Gastrocnemius medialis (tissue), 4 donors: ENCODE measurements around the gene CHERP. TPM values are rescaled to one million over a fixed set of nuclear protein-coding genes. Genes with fewer than 3 reads are reported as not detected.
"Not testable (repeated sequence)": the region's sequence is repeated elsewhere in the genome, so short reads cannot be mapped to it uniquely, and the experiment has no call there.

Experiments used
- ATAC-seq, 2 donors: fragments of 150-250 bp; one replicate each; pipeline ENCODE4 v1.9.1; 2016
- DNase-seq, 2 donors: peaks; one replicate each; pipeline ENCODE4 v3.0.0-alpha.2; 2019
- H3K27ac ChIP-seq, 4 donors: fragments of 200-600 bp; sonication (generic); 1 replicate in 1 of 4; 2 replicates in 3 of 4; pipeline ENCODE4 v1.5.1; 2016 to 2018; ENCODE audit warnings: mild to moderate bottlenecking in 2 of 4, moderate library complexity in 1 of 4
- H3K27me3 ChIP-seq, 3 donors: fragments of 200-600 bp; sonication (generic) in 2 of 3; 1 replicate in 1 of 3; 2 replicates in 2 of 3; pipeline versions ENCODE4 v1.5.1 to v1.6.0; 2016 to 2019; ENCODE audit warnings: mild to moderate bottlenecking in 1 of 3, moderate library complexity in 1 of 3
- H3K36me3 ChIP-seq, 2 donors: fragments of 200-600 bp; sonication (generic) in 1 of 2; one replicate each; pipeline ENCODE4 v1.5.1; 2017 to 2018
- H3K4me1 ChIP-seq, 2 donors: fragments of 200-600 bp; sonication (generic) in 1 of 2; one replicate each; pipeline ENCODE4 v1.5.1; 2016 to 2017; ENCODE audit warnings: mild to moderate bottlenecking in 2 of 2
- H3K4me3 ChIP-seq, 4 donors: fragments of 200-600 bp; sonication (generic) in 3 of 4; 1 replicate in 1 of 4; 2 replicates in 3 of 4; pipeline ENCODE4 v1.5.1; 2016 to 2019; ENCODE audit warnings: mild to moderate bottlenecking in 2 of 4
- H3K9me3 ChIP-seq, 3 donors: fragments of 200-600 bp; sonication (generic) in 2 of 3; 1 replicate in 1 of 3; 2 replicates in 2 of 3; pipeline ENCODE4 v1.5.1; 2016 to 2019
- POLR2A ChIP-seq, 2 donors: fragments of 450-650 bp; IDR thresholded peaks; one replicate each; pipeline ENCODE4 v1.6.1; 2017; ENCODE audit warnings: antibody characterized with exemption in 2 of 2, mild to moderate bottlenecking in 2 of 2, moderate library complexity in 2 of 2
- in situ Hi-C, 4 donors: fragments of 200-750 bp; cut with MboI; loops; one replicate each; pipeline versions ENCODE4 v1.15.0 to v1.8.0; 2017; ENCODE audit warnings: low sequenced_read_pairs in 4 of 4
- intact Hi-C: fragments of 100-400 bp; cut with DNase I; formaldehyde crosslinking; loops from one replicate; pipeline ENCODE4 v1.15.1; 2023; ENCODE audit warnings: low total_unique reads
- total RNA-seq, 4 donors: library from RNA; depleted of rRNA; stranded (reverse); fragments of >200 nt; gene quantifications; one replicate each; pipeline versions ENCODE4 v1.1.0 to v1.2.3, GENCODE V29; 2016
- TF ChIP-seq, protein P1 (sequence below), 5 experiments: fragments of 450-650 bp in 3 of 5; fragments of 200-600 bp in 2 of 5; sonication (generic) in 2 of 5; IDR thresholded peaks in 4 of 5; conservative IDR thresholded peaks in 1 of 5; 1 replicate in 4 of 5; 2 replicates in 1 of 5; pipeline ENCODE4 v1.5.1; 2016 to 2019; ENCODE audit warnings: antibody characterized with exemption in 5 of 5, mild to moderate bottlenecking in 3 of 5, moderate library complexity in 3 of 5

CHERP gene
- total RNA-seq, 4 donors from 2014 or later, result 7.4 to 12.1 (median 9.8) TPM

DNA sequence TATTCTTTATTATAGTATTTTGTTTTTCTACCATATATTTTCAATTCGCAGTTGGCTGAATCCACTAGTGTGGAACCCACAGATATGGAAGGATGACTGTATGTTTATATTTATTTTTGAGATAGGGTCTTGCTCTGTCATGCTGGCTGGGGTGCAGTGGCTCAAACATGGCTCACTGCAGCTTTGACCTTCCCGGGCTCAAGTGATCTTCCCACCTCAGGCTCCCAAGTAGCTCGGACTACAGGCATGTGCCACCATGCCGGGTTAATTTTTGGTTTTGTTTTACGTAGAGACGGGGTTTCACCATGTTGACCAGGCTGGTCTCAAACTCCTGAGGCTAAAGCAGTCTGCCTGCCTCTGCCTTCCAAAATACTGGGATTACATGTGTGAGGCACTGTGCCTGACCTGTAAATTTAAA lies 20.4 kb upstream of the CHERP start:
- Histone ChIP-seq H3K36me3 (peaks cover 0 to 61% of the 10 kb centered on the region in 2 donors), H3K27ac (no peak overlapping the region), H3K4me1 (peaks cover 0 to 9% of the 10 kb centered on the region in 2 donors), H3K9me3 (no peaks in the 10 kb centered on the region), H3K4me3 (no peak overlapping the region), H3K27me3 (no peaks in the 10 kb centered on the region)
- no peak for TF ChIP-seq POLR2A (IDR thresholded peaks at IDR 0.05)
- TF ChIP-seq, protein P1, sequence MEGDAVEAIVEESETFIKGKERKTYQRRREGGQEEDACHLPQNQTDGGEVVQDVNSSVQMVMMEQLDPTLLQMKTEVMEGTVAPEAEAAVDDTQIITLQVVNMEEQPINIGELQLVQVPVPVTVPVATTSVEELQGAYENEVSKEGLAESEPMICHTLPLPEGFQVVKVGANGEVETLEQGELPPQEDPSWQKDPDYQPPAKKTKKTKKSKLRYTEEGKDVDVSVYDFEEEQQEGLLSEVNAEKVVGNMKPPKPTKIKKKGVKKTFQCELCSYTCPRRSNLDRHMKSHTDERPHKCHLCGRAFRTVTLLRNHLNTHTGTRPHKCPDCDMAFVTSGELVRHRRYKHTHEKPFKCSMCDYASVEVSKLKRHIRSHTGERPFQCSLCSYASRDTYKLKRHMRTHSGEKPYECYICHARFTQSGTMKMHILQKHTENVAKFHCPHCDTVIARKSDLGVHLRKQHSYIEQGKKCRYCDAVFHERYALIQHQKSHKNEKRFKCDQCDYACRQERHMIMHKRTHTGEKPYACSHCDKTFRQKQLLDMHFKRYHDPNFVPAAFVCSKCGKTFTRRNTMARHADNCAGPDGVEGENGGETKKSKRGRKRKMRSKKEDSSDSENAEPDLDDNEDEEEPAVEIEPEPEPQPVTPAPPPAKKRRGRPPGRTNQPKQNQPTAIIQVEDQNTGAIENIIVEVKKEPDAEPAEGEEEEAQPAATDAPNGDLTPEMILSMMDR (IDR thresholded peaks at IDR 0.05 in 4 of 5, conservative IDR thresholded peaks at IDR 0.05 in 1 of 5), result no peak
- no peak for DNase-seq
- in situ Hi-C loops, result loop anchor here in 1 of 4 donors (25.0 kb wide), 1 partner anchor 275 kb away; the partner anchor contains the start of gene SIN3B
- ATAC-seq, result no peak
- intact Hi-C loops, result no loop called here

DNA sequence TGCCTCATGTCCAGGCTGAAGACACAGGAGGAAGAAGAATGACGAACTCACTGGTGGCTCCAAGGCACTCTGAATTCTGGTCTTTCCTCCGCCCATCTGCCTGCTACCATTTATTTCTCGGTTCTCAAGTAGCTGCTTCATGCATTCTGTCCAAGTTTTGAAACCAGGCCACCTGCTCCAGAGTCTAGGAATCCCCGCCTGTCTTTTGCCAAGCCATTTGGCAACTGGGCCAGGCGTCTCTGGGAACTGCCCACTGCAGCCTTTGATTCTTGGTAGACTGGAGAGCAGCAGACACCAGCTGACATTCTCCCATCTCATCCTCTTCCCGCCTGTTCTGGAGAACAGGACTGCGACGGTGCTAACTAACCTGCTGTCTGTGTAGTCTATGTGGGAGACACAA lies 19.1 kb upstream of the CHERP start:
- in situ Hi-C loops (loop anchor here in 1 of 4 donors (25.0 kb wide), 1 partner anchor 276 kb away; the partner anchor contains the start of gene SIN3B), intact Hi-C loops (no loop called here)
- peak; percentile 96 to 99 for ATAC-seq
- Histone ChIP-seq H3K9me3 (no peaks in the 10 kb centered on the region), H3K4me3 (no peak overlapping the region), H3K4me1 (peaks cover 0 to 9% of the 10 kb centered on the region in 2 donors), H3K36me3 (peaks cover 0 to 51% of the 10 kb centered on the region in 2 donors), H3K27ac (peak overlapping the region; percentile 53 to 74 (median 66)), H3K27me3 (no peaks in the 10 kb centered on the region)
- peak; percentile 72 to 90 for DNase-seq
- TF ChIP-seq, protein P1 (IDR thresholded peaks at IDR 0.05 in 4 of 5, conservative IDR thresholded peaks at IDR 0.05 in 1 of 5), result no peak
- no peak for TF ChIP-seq POLR2A (IDR thresholded peaks at IDR 0.05)

DNA sequence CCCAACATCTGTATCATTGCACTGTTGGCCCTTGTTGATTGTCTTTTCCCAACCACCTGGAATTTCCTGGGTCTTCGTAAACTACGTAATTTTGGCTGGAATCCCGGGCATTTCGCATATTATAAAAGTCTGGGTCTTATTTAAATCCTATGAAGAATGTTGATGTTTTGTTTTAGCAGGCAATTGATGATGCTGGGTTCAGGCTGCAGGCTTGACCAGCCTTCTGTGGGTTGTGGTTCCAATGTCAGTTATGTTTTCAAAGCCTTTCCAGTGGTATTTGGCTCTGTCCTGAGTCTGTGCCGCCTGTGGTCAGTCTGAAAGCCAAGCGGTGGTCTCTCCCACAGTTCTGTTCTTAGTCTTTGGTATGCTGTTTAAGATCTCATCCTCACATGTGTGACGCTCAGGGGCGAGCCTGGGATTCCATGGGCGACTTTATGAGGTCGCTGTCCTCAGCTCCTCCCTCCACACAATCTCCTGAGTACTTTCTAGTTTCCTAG lies 17.6 kb upstream of the CHERP start:
- ATAC-seq, result no peak
- peaks cover 0 to 48% of the 10 kb centered on the region in 2 donors for H3K36me3 ChIP-seq
- H3K4me1 ChIP-seq, result peaks cover 0 to 9% of the 10 kb centered on the region in 2 donors
- TF ChIP-seq, protein P1 (IDR thresholded peaks at IDR 0.05 in 4 of 5, conservative IDR thresholded peaks at IDR 0.05 in 1 of 5), result no peak
- TF ChIP-seq POLR2A (IDR thresholded peaks at IDR 0.05), result no peak
- H3K27me3 ChIP-seq, result no peaks in the 10 kb centered on the region
- H3K4me3 ChIP-seq, result no peak overlapping the region
- intact Hi-C loops, result no loop called here
- no peak for DNase-seq
- in situ Hi-C loops, result loop anchor here in 1 of 4 donors (25.0 kb wide), 1 partner anchor 277 kb away; the partner anchor contains the start of gene SIN3B
- no peak overlapping the region for H3K27ac ChIP-seq
- no peaks in the 10 kb centered on the region for H3K9me3 ChIP-seq

DNA sequence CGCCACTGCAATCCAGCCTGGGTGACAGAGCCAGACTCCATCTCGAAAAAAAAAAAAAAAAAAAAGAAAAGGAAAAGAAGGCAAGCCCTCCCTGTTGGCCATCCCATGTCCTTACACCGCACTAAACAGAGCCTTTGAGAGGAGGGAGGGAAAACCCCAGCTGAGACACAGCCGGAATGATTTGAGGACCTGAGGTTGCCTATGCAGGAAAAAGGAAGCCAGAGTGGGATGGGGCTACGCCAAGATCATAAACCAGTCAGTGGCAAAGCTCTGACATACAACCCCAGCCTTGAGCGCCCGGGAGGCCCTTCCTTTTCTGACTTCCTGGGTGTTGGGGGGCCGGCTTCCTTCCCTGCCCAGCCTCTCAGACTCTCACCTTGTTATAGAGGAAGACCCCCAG lies 12.5 kb upstream of the CHERP start:
- no peaks in the 10 kb centered on the region for H3K27me3 ChIP-seq
- no peak overlapping the region for H3K27ac ChIP-seq
- H3K9me3 ChIP-seq, result no peaks in the 10 kb centered on the region
- TF ChIP-seq POLR2A (IDR thresholded peaks at IDR 0.05), result no peak
- TF ChIP-seq, protein P1 (IDR thresholded peaks at IDR 0.05 in 4 of 5, conservative IDR thresholded peaks at IDR 0.05 in 1 of 5), result no peak
- in situ Hi-C loops (loop anchor here in 1 of 4 donors (25.0 kb wide), 1 partner anchor 283 kb away; the partner anchor contains the start of gene SIN3B), intact Hi-C loops (no loop called here)
- ATAC-seq (no peak), DNase-seq (no peak)
- H3K4me3 ChIP-seq, result no peak overlapping the region
- H3K4me1 ChIP-seq, result no peaks in the 10 kb centered on the region
- H3K36me3 ChIP-seq, result peaks cover 0 to 44% of the 10 kb centered on the region in 2 donors

DNA sequence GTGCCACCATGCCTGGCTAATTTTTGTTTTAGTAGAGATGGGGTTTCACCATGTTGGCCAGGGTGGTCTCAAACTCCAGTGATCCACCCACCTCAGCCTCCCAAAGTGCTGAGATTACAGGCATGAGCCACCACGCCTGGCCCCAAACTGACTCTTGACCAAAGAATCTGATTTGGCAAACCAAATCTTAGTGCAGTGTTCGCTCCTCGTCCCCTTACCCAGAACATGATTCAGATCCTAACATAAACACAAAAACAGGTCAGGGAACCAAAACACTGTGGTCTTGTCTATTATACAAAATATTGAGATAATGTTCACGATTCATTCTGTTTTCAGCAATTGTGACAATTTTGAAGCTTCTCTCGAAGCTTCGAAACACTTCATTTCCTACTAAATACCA lies 9.7 kb upstream of the CHERP start:
- in situ Hi-C loops, result loop anchor here in 1 of 4 donors (25.0 kb wide), 1 partner anchor 285 kb away; the partner anchor contains the start of gene SIN3B
- intact Hi-C loops, H3K4me1 ChIP-seq, H3K4me3 ChIP-seq, H3K27ac ChIP-seq, H3K27me3 ChIP-seq, ATAC-seq, H3K9me3 ChIP-seq, DNase-seq: not testable (repeated sequence)
- H3K36me3 ChIP-seq, result peaks cover 0 to 34% of the 10 kb centered on the region in 2 donors
